Measurements from ENCODE around the gene PHKA1.

PHKA1 gene

GRCh38 chrX:72641611-72642010 is 72.5 kb downstream of the PHKA1 start:
- H3K4me3 ChIP-seq (ENCODE audit: low read depth, low read length), result no peak overlapping the region
- no peak for TF ChIP-seq CTCF (IDR thresholded peaks at IDR 0.05; ENCODE audit: insufficient read depth, low read length, missing control alignments)
- no peak for DNase-seq (ENCODE audit: low read depth, low spot score)
- ChIA-PET POLR2A (no interaction called here), CTCF (no interaction called here)

DNA sequence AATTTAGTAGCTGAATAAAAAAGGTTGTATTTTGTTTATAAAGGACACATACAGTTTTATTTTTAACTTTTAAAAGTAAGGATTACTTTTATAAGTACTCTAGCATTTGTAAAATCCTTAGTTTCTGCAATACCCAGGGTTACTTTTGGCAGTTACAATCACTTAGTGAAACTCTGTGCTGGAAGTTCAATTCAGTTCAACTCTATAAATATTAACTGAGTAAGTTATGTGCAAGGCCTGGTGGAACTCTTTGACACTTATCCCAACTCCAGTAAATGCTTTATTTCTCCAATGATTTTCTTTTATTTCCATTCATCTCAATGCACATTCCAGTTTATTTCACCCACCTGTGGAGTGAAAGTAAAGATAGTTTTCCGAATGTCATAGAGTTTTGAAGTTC is 78.2 kb downstream of the PHKA1 start:
- no peak overlapping the region for H3K4me3 ChIP-seq (ENCODE audit: low read depth, low read length)
- DNase-seq (ENCODE audit: low read depth, low spot score), result no peak
- TF ChIP-seq CTCF (IDR thresholded peaks at IDR 0.05; ENCODE audit: insufficient read depth, low read length, missing control alignments), result no peak
- CTCF ChIA-PET, result no interaction called here
- POLR2A ChIA-PET, result no interaction called here

DNA sequence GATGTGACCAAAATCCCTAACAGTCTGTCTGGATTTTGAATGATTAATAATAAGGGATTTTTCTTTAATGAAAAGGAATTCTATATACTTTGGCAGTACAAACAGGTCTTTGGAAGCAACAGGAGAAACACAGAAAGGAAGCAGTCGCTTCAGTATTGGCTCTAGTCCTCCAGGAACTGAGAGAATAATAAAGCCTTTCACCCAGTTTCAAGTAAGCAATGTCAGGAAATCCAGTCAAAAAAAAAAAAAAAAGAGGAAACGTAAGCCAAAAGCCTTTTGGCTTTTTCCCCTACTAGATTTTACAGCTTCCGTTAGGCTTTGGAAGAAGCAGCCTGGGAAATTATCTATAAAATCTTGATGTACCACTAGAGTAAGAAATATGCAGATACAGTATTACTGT is 79.8 kb downstream of the PHKA1 start:
- DNase-seq (ENCODE audit: low read depth, low spot score), result no peak
- ChIA-PET POLR2A (no interaction called here), CTCF (no interaction called here)

GRCh38 chrX:72630185-72630584 is 83.9 kb downstream of the PHKA1 start:
- CTCF ChIA-PET, result no interaction called here
- DNase-seq (ENCODE audit: low read depth, low spot score), result no peak
- POLR2A ChIA-PET, result no interaction called here
- H3K4me3 ChIP-seq (ENCODE audit: low read depth, low read length), result no peak overlapping the region
- no peak for TF ChIP-seq CTCF (IDR thresholded peaks at IDR 0.05; ENCODE audit: insufficient read depth, low read length, missing control alignments)

More for the DNA sequence above, 79.8 kb downstream of the PHKA1 start:
- TF ChIP-seq CTCF (IDR thresholded peaks at IDR 0.05; ENCODE audit: insufficient read depth, low read length, missing control alignments), result no peak
- H3K4me3 ChIP-seq (ENCODE audit: low read depth, low read length), result no peak overlapping the region

DNA sequence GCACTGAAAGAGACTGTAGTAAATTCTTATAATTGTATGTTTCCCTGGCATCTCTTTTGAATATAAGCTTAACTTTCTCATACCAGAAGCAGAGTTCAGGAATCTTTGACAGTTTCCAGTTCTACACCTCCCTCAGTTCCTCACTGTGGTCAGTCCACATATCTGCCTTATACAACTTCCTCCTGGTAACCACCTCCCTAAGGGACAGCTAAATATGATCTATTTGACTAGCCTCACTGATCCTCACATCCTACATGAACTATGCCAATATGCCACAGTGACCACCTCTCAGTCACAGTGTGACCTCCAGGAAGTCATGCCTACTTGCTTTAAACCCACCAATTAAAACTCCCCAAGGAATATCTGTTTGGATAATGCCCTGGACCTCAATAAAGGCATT is 89.9 kb downstream of the PHKA1 start:
- no peak for TF ChIP-seq CTCF (IDR thresholded peaks at IDR 0.05; ENCODE audit: insufficient read depth, low read length, missing control alignments)
- H3K4me3 ChIP-seq (ENCODE audit: low read depth, low read length), result no peak overlapping the region
- no peak for DNase-seq (ENCODE audit: low read depth, low spot score)
- ChIA-PET CTCF (no interaction called here), POLR2A (no interaction called here)

DNA sequence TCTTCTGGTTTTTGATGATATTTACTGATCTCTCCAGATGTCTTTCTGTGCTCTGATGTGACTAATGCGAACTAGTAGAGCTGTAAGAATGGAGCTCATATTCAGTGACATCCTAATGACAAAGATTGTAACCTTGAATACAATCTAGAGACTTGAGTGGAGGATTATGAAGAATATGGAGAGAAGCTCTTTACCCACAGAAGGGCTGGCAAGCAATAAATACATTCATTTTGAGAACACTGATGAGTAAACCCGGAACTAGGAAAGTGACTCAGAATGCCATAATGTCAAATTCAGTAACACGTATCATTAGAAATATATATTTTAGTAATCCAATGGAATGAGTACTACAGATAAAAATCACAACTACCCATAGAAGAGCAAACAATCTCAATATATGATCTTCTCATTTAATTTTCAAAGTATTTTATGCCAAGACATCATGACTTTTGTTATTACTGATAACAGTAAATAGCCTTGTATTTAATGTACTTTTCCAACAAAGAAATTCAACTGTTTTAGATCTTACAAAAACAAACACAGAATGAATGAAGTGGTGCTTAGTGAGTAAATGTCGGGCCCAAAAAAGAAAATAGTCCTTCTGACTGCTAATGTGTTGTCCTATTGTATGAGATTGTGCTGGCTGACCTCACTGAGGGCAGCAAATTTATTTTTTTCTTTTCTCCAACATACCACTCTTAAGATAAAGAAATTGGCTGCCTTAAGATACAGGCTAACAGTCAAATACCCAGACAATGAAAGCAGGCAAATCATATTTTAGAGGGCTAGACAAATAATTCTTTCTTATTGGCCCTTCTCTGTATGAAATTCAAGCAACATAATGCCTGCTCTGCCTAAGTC is 92.3 kb downstream of the PHKA1 start:
- no peak for TF ChIP-seq CTCF (IDR thresholded peaks at IDR 0.05; ENCODE audit: insufficient read depth, low read length, missing control alignments)
- ChIA-PET POLR2A (no interaction called here), CTCF (no interaction called here)
- H3K4me3 ChIP-seq (ENCODE audit: low read depth, low read length), result no peak overlapping the region
- DNase-seq (ENCODE audit: low read depth, low spot score), result no peak

All from AG04449 (cell line).